ENCODE results near the gene LIPA. TPM values are rescaled to one million over a fixed set of nuclear protein-coding genes. Genes with fewer than 3 reads are reported as not detected.
"Not testable (repeated sequence)": the region's sequence is repeated elsewhere in the genome, so short reads cannot be mapped to it uniquely, and the experiment has no call there.

The LIPA gene
- total and polyA plus RNA-seq, 7 donors = 23.1 to 240 (median 35.3) TPM

DNA sequence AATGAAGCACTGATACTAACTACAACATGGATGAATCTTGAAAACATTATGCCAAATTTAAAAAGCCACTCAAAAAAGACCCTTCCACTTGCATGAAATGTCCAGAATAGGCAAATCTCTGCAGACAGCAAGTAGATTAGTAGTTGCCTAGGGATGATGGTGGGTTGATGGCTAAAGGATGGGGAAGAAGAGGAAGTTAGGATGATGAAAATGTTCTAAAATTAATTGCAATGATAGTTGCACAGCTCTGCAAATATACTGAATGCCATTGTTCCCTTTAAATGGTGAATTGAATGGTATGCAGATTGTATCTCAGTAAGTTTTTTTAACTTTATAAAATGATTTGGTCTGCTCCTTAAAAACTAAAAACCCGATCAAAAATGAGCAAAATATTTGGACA lies 7.3 kb upstream of the LIPA start:
- Histone ChIP-seq H3K4me3 (no peak overlapping the region), H3K27me3 (no peaks in the 10 kb centered on the region), H3K4me1 (peaks cover 0 to 28% (median 14%) of the 10 kb centered on the region in 4 donors), H3K36me3 (no peaks in the 10 kb centered on the region), H3K9me3 (no peaks in the 10 kb centered on the region), H3K27ac (no peak overlapping the region)
- no peak for TF ChIP-seq POLR2A (IDR thresholded peaks at IDR 0.05)
- TF ChIP-seq EP300 (IDR thresholded peaks at IDR 0.05) = no peak
- no peak for TF ChIP-seq POLR2AphosphoS5 (IDR thresholded peaks at IDR 0.05)
- TF ChIP-seq, protein P1, sequence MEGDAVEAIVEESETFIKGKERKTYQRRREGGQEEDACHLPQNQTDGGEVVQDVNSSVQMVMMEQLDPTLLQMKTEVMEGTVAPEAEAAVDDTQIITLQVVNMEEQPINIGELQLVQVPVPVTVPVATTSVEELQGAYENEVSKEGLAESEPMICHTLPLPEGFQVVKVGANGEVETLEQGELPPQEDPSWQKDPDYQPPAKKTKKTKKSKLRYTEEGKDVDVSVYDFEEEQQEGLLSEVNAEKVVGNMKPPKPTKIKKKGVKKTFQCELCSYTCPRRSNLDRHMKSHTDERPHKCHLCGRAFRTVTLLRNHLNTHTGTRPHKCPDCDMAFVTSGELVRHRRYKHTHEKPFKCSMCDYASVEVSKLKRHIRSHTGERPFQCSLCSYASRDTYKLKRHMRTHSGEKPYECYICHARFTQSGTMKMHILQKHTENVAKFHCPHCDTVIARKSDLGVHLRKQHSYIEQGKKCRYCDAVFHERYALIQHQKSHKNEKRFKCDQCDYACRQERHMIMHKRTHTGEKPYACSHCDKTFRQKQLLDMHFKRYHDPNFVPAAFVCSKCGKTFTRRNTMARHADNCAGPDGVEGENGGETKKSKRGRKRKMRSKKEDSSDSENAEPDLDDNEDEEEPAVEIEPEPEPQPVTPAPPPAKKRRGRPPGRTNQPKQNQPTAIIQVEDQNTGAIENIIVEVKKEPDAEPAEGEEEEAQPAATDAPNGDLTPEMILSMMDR (IDR thresholded peaks at IDR 0.05) = no peak
- DNase-seq = no peak
- WGBS, 2 donors = 90% methylated on average over 1 of the region's 1 CpG
- intact Hi-C loops (cut with DNase I) = loop anchor here (5.0 to 10.0 kb wide), 3 partner anchors 153 to 446 kb away; partner anchors contain the start of genes IFIT5, KIF20B and PANK1

DNA sequence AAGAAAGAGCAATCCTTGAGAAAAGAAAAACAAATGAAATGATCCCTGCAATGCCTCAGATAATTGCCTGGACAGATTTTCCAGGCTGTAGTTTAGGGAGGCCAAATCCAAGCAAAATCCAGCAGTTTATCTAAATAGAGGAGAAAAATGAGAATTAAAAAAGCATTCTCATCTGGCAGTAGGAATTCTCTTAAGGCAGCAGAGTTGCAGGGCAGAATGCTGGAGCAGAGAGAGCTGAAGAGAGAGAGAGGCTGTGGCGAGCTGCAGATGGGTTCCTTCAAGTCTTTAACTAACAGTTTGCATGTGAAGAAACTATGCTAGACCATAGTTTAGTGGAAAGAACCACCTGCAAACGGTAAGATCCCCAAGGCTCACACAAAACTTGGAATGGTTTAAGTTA lies 6.0 kb upstream of the LIPA start:
- H3K27me3 ChIP-seq = no peaks in the 10 kb centered on the region
- no peaks in the 10 kb centered on the region for H3K36me3 ChIP-seq
- TF ChIP-seq, protein P1 (IDR thresholded peaks at IDR 0.05) = no peak
- TF ChIP-seq POLR2A (IDR thresholded peaks at IDR 0.05) = no peak
- intact Hi-C loops (cut with DNase I) = loop anchor here (5.0 to 10.0 kb wide), 3 partner anchors 155 to 447 kb away; partner anchors contain the start of genes IFIT5, KIF20B and PANK1
- no peak overlapping the region for H3K4me3 ChIP-seq
- no peak overlapping the region for H3K27ac ChIP-seq
- no peaks in the 10 kb centered on the region for H3K9me3 ChIP-seq
- peaks cover 0 to 22% (median 14%) of the 10 kb centered on the region in 4 donors for H3K4me1 ChIP-seq
- no peak for DNase-seq
- 69 to 76% methylated on average over 2 of the region's 2 CpGs for WGBS, 2 donors

DNA sequence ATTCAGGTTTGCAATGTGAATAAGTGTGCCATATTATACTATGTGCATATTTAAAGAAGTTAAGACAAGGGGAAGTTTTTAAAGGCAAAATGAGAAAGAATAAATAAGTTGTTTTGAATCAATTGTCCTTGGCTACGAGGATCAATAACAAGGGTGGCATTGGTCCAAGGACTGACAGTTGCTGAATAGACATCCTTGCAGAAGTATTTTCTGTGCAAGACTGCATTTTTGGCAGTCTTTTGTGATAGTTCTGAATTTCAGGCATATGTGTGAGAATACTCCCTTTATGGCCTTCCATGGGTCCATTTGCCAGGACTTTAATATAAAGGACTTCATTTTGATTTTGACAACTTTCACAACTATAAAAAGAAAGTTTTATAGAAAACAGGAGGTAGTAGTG lies 5.4 kb upstream of the LIPA start:
- Histone ChIP-seq H3K27ac (no peak overlapping the region), H3K4me1 (peaks cover 0 to 16% (median 9%) of the 10 kb centered on the region in 4 donors), H3K9me3 (no peaks in the 10 kb centered on the region), H3K27me3 (no peaks in the 10 kb centered on the region), H3K4me3 (no peak overlapping the region), H3K36me3 (no peaks in the 10 kb centered on the region)
- TF ChIP-seq POLR2A (IDR thresholded peaks at IDR 0.05) = no peak
- no peak for TF ChIP-seq EP300 (IDR thresholded peaks at IDR 0.05)
- TF ChIP-seq POLR2AphosphoS5 (IDR thresholded peaks at IDR 0.05) = no peak
- TF ChIP-seq, protein P1 (IDR thresholded peaks at IDR 0.05) = no peak
- intact Hi-C loops (cut with DNase I) = loop anchor here (5.0 to 10.0 kb wide), 3 partner anchors 155 to 448 kb away; partner anchors contain the start of genes IFIT5, KIF20B and PANK1
- WGBS, 2 donors = 80 to 82% methylated on average over 1 of the region's 1 CpG
- DNase-seq = no peak

- Histone ChIP-seq H3K27me3 (no peaks in the 10 kb centered on the region), H3K9me3 (no peaks in the 10 kb centered on the region), H3K27ac (peak overlapping the region in 2 of 4 donors; percentile 22 to 23), H3K4me3 (no peak overlapping the region), H3K4me1 (peaks cover 0 to 12% (median 4%) of the 10 kb centered on the region in 4 donors), H3K36me3 (no peaks in the 10 kb centered on the region)
- intact Hi-C loops (cut with DNase I) = loop anchor here (5.0 to 10.0 kb wide), 3 partner anchors 156 to 448 kb away; partner anchors contain the start of genes IFIT5, KIF20B and PANK1
- 79 to 83% methylated on average over 3 of the region's 3 CpGs for WGBS, 2 donors
- TF ChIP-seq EP300 (IDR thresholded peaks at IDR 0.05) (no peak), POLR2AphosphoS5 (IDR thresholded peaks at IDR 0.05) (no peak), POLR2A (IDR thresholded peaks at IDR 0.05) (no peak)
- TF ChIP-seq, protein P1 (IDR thresholded peaks at IDR 0.05) = no peak
- no peak for DNase-seq
Measured at GRCh38 chr10:89256340-89256739, 4.8 kb upstream of the LIPA start.

DNA sequence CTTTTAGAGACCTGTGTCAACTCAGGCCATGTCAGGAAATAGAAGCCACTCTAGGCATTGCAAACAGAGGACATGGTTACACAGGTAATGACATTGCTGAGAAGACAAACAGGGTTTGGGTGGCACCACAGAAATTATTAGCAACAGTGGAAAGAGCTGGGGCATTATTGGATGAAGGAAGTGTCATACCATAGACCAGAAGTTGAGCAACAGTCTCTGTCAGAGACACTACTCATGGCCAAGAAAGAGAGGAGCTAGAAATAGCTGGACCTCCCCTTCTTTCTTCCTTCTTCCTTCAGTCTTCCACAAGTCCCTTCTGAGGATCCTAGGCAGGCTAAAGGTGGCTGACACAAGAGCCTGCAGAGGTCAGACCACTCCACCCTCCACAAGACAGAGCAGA lies 4.2 kb upstream of the LIPA start:
- peak overlapping the region in 2 of 4 donors; percentile 22 to 23 for H3K27ac ChIP-seq
- no peaks in the 10 kb centered on the region for H3K27me3 ChIP-seq
- H3K36me3 ChIP-seq = no peaks in the 10 kb centered on the region
- H3K9me3 ChIP-seq = no peaks in the 10 kb centered on the region
- TF ChIP-seq, protein P1 (IDR thresholded peaks at IDR 0.05) = no peak
- TF ChIP-seq EP300 (IDR thresholded peaks at IDR 0.05) (no peak), POLR2AphosphoS5 (IDR thresholded peaks at IDR 0.05) (no peak), POLR2A (IDR thresholded peaks at IDR 0.05) (no peak)
- no peak for DNase-seq
- H3K4me3 ChIP-seq = no peak overlapping the region
- peaks cover 0 to 12% (median 6%) of the 10 kb centered on the region in 4 donors for H3K4me1 ChIP-seq
- intact Hi-C loops (cut with DNase I) = loop anchor here (5.0 to 10.0 kb wide), 3 partner anchors 157 to 449 kb away; partner anchors contain the start of genes IFIT5, KIF20B and PANK1

- H3K27ac ChIP-seq = not testable (repeated sequence)
Measured at GRCh38 chr10:89255091-89255579, 3.6 kb upstream of the LIPA start.

More at GRCh38 chr10:89255091-89255579, 3.6 kb upstream of the LIPA start:
- not testable (repeated sequence) for H3K4me3 ChIP-seq, H3K9me3 ChIP-seq, H3K36me3 ChIP-seq, H3K27me3 ChIP-seq, DNase-seq
- intact Hi-C loops (cut with DNase I) = loop anchor here (5.0 to 10.0 kb wide), 3 partner anchors 157 to 450 kb away; partner anchors contain the start of genes IFIT5, KIF20B and PANK1
- WGBS, 2 donors = 59 to 81% methylated on average over 2 of the region's 2 CpGs
- H3K4me1 ChIP-seq = peaks cover 0 to 11% (median 8%) of the 10 kb centered on the region in 4 donors
